ENCODE measurements around the gene LLGL2.

LLGL2 gene

DNA sequence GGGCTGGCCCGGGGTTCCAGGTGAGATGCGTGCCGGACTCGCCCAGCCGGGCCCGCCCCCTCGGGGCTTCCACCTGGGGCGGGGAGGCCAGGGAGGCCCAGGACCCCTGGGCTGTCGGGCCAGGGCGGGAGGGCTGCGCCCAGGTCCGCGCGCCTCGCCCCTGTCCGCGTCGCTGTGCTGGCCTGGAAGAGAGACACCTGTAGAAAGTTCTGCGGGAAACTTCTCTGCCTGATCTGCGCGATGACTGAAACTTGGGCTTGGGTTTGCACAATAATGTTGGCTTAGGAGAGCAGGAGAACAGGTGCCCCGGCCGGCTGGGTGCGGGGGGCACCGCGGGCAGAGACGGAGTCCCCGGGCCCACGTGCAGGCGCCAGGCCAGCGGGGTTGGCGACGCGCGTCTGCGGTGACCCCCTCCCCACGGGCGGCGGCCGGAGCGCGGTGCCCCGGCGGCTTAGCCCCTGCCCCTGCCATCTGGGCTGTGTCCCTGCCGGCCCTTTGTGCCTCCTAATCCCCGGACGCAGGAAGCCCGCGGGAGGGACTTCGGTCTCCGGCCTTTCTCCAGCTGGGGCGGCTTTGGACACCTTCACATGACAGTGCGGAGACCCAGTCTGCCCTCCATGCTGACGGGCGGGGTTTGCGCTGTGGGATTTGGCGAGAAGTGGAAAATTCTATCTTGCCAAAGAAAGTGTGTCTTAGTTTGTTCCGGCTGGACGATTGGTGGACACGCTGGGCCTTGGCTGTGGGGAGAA, 483 bp downstream of the LLGL2 start:
- no peak for DNase-seq

GRCh38 chr17:75526555-75527270, 1.2 kb downstream of the LLGL2 start:
- DNase-seq = no peak

GRCh38 chr17:75530837-75531720, 5.6 kb downstream of the LLGL2 start:
- no peak for DNase-seq

DNA sequence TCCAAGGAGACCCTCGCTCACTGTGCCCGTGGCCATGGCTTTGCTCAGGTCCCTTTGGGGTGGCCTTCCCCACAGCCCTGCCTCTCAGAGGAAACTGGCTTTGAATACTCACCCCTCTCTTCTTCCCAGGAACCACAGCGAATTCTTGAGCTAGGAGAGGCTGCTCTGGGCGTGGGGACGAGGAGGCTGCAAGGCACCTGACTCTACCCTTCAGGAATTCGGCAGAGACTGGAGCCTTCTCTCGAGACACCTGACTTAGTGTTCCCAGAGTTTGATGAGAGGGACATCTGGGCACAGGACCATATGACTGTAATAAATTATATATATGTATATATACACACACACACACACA, 6.2 kb downstream of the LLGL2 start:
- DNase-seq = no peak

DNA sequence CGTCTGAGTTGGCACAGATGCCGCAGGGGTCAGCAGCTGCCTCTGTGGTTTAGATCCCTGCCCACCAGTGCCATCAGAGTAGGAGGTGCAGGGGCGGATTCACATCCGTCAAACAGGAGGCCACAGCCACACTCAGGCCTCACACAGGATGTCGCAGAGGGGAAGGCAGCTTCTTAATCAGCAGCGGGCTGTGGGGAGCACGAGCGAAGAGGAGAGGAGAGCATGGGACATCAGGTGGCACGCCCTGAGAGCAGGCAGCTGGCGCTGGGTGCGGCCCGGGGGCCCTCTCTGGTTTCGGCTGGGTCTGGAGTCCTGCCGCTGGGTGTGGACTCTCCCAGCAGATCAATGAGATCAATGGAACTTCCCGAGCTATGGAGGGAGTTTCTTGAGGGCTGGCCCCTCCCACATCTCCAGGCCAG, 9.6 kb downstream of the LLGL2 start:
- no peak for DNase-seq

DNA sequence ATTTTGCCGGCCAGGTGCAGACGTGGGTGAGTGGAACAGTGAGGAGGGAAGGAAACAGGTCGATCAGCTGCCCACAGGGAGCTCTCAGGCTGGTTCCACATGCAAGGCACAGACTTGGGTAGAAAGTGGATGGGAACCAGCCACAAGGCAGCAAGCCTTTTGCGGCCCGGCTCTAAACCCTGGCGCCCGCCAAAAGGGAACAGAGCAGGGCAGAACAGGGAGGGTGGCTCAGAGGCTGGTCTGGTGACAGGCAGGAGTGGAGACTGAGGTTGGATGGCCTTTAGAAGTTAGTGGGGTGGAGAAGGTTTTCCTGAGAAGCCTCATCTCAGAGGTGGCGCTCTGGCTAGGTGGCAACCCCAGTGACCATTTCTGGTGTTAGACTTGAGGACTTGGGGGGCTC, 10.4 kb downstream of the LLGL2 start:
- DNase-seq = no peak

DNA sequence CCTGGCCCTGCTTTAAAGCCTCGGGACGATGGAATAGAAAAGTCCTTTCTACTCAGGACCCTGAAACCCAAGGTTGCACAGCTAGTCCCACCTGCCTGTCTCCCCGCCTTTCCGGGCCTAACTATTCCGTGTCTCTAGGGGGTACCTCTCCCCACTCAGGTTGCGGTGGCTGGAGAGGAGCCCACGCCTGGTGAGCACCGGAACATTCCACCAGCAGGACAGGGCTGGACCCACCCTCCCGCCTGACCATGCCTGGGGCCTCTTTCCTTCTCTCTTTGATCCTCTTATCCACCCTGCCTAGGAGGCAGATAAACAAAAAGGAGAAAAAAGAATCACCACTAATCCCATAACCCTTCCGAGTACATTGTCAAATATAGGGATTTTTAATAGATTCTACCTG, 10.9 kb downstream of the LLGL2 start:
- no peak for DNase-seq

GRCh38 chr17:75539967-75540729, 14.7 kb downstream of the LLGL2 start:
- DNase-seq = no peak

DNA sequence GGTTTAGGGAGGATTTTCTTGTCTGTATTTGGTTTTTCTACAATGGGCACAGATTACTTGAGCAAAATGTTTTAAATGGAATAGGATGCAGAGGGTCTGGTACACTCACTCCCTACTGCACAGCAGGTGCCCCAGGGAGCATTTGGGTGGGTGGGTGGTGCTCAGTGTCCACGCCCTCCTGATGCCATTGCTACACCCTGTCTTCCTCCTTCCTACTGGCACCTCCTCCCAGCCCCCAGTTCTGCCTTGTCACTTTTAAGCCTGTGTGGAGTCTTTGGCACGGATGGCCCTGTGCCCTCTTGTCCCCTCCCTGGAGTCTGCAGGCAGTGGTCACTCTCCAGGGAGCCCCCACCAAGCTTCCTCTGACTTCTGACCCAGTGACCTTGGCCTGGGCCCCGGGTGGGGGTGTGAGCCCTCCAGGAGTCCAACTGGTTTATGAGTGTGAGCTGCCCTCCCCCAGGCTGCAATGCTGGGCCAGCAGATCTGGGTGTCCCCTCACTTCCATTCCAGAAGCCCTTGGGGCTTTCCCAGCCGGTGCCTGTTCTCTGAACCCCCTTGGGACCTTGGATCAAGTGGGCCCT, 15.5 kb downstream of the LLGL2 start:
- DNase-seq = no peak

DNA sequence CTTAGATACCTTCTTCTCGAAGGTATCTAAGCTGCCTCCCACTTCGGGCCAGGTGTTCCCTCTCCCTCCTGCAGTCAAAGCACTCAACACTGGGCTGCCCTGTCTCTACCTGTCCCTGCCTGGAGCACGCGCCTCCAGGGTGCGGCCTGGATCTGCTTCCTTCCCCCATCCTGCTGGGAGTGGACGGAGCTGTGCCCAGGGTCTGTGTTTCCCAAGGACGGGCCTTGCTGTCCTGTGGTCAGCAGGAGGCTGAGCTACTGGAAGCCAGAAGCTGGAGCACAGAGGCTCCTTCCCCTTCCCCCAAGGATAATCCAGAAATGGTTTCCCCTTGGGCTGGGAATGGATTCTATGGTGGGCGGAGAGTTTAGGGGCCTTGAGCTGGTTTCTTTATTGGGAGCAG, 16.7 kb downstream of the LLGL2 start:
- DNase-seq = no peak

GRCh38 chr17:75542728-75543336, 17.3 kb downstream of the LLGL2 start:
- no peak for DNase-seq

DNA sequence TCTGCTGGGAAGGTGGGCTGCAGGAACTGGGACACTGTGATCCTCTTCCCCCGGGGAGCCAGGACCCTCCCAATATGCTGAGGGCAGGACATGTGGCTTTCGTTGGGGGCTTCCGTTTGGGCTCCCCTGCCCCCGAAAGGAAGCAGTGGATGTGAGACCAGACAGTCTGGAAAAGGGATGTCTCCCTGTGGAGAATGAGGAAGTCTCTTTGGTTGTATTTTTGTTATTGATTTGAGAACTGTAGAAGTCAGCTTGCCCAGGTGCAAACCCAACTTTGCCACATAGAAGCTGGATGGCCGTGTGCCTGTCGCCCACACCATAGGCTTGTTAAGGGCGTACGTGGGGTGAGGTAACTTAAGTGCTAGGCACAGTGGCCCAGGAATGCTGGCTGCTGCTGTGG, 18.8 kb downstream of the LLGL2 start:
- DNase-seq = no peak

- no peak for DNase-seq
These were observed 20.7 kb downstream of the LLGL2 start for GRCh38 chr17:75546181-75546580.

GRCh38 chr17:75547091-75547490, 21.6 kb downstream of the LLGL2 start:
- no peak for DNase-seq

- DNase-seq = no peak
These were observed 23.3 kb downstream of the LLGL2 start for GRCh38 chr17:75548813-75549212.

DNA sequence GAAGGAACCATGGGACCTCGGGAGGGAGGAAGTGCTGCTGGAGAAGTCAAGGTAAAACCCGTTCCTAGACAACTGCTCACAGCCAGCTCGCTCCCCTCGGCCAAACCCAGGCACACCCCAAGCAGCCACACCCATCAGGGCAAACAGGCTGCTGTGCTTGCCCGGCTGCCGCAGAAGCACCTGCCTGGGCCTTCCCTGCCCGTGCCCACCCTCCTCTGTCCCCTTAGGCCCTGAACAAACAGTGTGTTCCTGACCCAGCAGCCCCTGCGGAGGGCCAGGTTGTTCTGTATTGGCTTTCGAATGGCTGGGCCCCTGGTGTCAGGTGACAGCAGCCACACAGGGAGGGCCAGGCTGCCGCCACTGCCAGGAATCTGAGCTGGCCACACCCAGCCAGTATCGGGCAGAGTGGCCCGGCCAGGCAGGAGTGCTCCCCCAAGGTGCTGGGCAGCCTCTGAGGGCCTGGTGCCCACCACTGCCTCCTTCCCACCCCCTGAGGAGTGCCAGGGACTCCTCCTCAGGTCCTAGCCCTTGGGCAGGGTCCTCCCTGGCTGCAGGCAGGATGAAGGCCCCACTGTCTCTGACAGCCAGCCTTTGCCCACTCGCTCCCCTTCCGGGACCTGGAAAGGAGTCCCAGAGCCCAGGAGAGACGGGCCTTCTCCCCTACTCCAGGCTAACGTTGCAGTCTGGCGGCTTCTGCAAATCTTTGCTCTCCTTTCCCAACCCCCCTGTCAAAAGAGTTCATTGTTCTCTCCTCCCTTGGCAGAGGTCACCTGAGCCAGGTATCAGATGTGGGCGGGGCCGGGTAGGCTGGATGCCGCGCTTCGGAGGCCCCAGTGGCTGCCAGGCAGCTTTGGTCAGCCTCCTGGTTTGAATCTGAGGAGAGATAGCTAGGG, 24.0 kb downstream of the LLGL2 start:
- DNase-seq = peak; percentile 51

GRCh38 chr17:75550139-75550465, 24.6 kb downstream of the LLGL2 start:
- DNase-seq = no peak

GRCh38 chr17:75551266-75551665, 25.8 kb downstream of the LLGL2 start:
- DNase-seq = no peak

DNA sequence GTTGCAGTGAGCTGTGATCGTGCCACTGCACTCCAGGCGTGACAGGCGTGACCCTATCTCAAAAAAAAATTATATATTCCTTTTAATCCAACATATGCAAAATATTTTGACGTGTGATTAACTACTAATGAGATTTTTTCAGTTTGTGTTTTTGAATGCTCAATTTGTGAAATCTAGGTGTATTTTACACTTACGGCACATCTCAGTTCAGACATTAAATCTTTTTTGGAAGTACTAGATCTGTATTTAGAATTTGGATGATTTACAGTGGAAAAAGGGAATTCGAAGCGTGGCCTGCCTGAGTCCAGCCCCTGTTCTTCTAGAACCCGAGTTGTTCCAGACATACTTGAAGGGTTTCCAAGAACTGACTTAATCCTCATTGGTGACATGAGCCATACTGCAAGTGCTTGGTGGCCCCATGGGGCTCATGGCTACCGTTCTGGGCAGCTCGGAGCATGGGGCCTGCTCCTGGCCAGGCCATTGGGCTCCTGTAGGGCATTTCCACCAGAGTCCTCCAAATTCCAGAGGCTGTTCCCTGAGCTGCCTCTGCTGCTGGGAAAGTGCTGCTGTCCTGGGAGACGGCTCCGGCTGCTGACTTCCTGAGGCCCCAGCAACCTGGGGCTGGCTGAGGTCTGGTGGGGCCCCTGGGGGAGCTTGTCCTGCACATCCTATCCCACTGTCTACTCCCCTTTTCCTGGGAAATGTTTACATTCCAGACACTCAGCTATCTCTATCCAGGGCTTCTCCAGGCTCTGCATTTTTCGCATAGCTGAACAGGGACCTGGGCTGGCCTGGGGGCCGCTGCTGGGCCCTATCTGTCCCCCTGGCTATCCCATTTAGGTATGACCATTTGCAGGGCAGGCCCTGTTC, 27.2 kb downstream of the LLGL2 start:
- no peak for DNase-seq
